Right lobe of liver (tissue), 6 donors: Measurements from ENCODE around the gene ALG14. TPM values are rescaled to one million over a fixed set of nuclear protein-coding genes. Genes with fewer than 3 reads are reported as not detected.
"Not testable (repeated sequence)": the region's sequence is repeated elsewhere in the genome, so short reads cannot be mapped to it uniquely, and the experiment has no call there.

Experiments
- ATAC-seq, 4 donors: fragments of 200-7000 bp; cut with Tn5 transposase; one replicate each; pipeline ENCODE4 v1.9.1; 2020; ENCODE audit warnings: mild to moderate bottlenecking in 4 of 4, moderate library complexity in 4 of 4
- DNase-seq, 3 donors: peaks; one replicate each; pipeline ENCODE4 v3.0.0-alpha.2; 2020
- H3K27ac ChIP-seq, 3 donors: fragments of 200-600 bp; one replicate each; pipeline ENCODE4 v1.8.0; 2022
- H3K27me3 ChIP-seq, 2 donors: fragments of 200-600 bp; one replicate each; pipeline ENCODE4 v1.8.0; 2022
- H3K36me3 ChIP-seq, 4 donors: fragments of 200-600 bp; sonication (generic) in 1 of 4; one replicate each; pipeline versions ENCODE4 v1.5.1 to v1.8.0; 2017 to 2022; ENCODE audit warnings: control low read depth in 1 of 4
- H3K4me1 ChIP-seq, 4 donors: fragments of 200-600 bp; sonication (generic) in 1 of 4; one replicate each; pipeline versions ENCODE4 v1.5.1 to v1.8.0; 2017 to 2022; ENCODE audit warnings: control low read depth in 1 of 4
- H3K4me3 ChIP-seq, 3 donors: fragments of 200-600 bp; one replicate each; pipeline ENCODE4 v1.8.0; 2022
- H3K9me3 ChIP-seq, 4 donors: fragments of 200-600 bp; sonication (generic) in 1 of 4; one replicate each; pipeline versions ENCODE4 v1.5.1 to v1.8.0; 2017 to 2022; ENCODE audit warnings: control low read depth in 1 of 4
- POLR2A ChIP-seq: fragments of 450-650 bp; IDR thresholded peaks from one replicate; pipeline ENCODE4 v1.6.1; 2017; ENCODE audit warnings: antibody characterized with exemption, mild to moderate bottlenecking
- WGBS: methylation state at CpG from one replicate; pipeline ENCODE4 v1.1.6; 2018; ENCODE audit warnings: low coverage, low lambda C conversion rate; ENCODE audit not compliant: insufficient coverage; ENCODE audit errors: missing lambda C conversion rate; 5-methylcytosine and 5-hydroxymethylcytosine counted together
- intact Hi-C, 2 donors: fragments of 100-400 bp; cut with DNase I; formaldehyde crosslinking; loops; one replicate each; pipeline versions ENCODE4 v1.11.2 to v1.14.1; 2022
- total RNA-seq, 6 experiments: library from RNA; depleted of rRNA in 2 of 6; stranded (reverse); fragments of >200 nt in 2 of 6; fragmentation: NEBNext Ultra II Directional in 3 of 6; extraction: Animal tissue kit (Norgen Biotek cat#: 25700) in 3 of 6; gene quantifications; one replicate each; pipeline versions ENCODE4 v1.1.0 to v1.2.4, GENCODE V29; 2016 to 2023
- TF ChIP-seq, protein P1 (sequence below), 4 donors: fragments of 200-600 bp in 3 of 4; fragments of 450-650 bp in 1 of 4; IDR thresholded peaks; one replicate each; pipeline versions ENCODE4 v1.5.1 to v1.8.0; 2016 to 2022; ENCODE audit warnings: antibody characterized with exemption in 4 of 4, mild to moderate bottlenecking in 2 of 4
- donor health status: DM: no; HTN: yes; CAD: no.
- donor health status: DM: no; HTN: no; CAD: no.
- donor health status: DM: no; HTN: no; CAD: no.
- donor health status: DM: no; HTN: yes; CAD: no.
- donor health status: DM: no; HTN: yes; CAD: no.

The ALG14 gene
- total RNA-seq, 6 experiments from 2014 or later = 1.5 to 8.3 (median 5.0) TPM

GRCh38 chr1:95023399-95024043 lies 49.2 kb downstream of the ALG14 start:
- Histone ChIP-seq H3K4me3 (no peak overlapping the region), H3K4me1 (no peaks in the 10 kb centered on the region), H3K9me3 (no peaks in the 10 kb centered on the region), H3K27ac (peak overlapping the region in 1 of 3 donors; percentile 44), H3K36me3 (peaks cover 0 to 8% (median 2%) of the 10 kb centered on the region in 4 donors), H3K27me3 (no peaks in the 10 kb centered on the region)
- WGBS = 90% methylated on average over 3 of the region's 3 CpGs
- TF ChIP-seq, protein P1, sequence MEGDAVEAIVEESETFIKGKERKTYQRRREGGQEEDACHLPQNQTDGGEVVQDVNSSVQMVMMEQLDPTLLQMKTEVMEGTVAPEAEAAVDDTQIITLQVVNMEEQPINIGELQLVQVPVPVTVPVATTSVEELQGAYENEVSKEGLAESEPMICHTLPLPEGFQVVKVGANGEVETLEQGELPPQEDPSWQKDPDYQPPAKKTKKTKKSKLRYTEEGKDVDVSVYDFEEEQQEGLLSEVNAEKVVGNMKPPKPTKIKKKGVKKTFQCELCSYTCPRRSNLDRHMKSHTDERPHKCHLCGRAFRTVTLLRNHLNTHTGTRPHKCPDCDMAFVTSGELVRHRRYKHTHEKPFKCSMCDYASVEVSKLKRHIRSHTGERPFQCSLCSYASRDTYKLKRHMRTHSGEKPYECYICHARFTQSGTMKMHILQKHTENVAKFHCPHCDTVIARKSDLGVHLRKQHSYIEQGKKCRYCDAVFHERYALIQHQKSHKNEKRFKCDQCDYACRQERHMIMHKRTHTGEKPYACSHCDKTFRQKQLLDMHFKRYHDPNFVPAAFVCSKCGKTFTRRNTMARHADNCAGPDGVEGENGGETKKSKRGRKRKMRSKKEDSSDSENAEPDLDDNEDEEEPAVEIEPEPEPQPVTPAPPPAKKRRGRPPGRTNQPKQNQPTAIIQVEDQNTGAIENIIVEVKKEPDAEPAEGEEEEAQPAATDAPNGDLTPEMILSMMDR (IDR thresholded peaks at IDR 0.05) = no peak
- TF ChIP-seq POLR2A = no peak
- DNase-seq (no peak), ATAC-seq (peak in 1 of 4 donors; percentile 65)
- intact Hi-C loops = no loop called here

DNA sequence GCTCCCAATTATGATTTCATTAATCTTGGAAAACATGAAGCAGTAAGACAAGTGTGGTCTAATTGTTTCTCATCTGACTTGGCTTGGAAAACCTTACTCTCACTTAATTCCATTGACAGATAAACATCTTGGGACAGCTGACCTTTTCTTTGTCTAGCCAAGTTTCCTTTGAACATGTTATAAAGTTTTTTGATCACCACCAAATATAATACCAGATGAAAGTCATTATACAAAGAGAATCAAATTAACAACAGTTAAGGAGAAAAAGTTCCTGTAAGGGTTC lies 50.2 kb downstream of the ALG14 start:
- intact Hi-C loops = no loop called here
- peaks cover 0 to 8% (median 2%) of the 10 kb centered on the region in 4 donors for H3K36me3 ChIP-seq
- H3K4me1 ChIP-seq = no peaks in the 10 kb centered on the region
- H3K9me3 ChIP-seq = no peaks in the 10 kb centered on the region
- TF ChIP-seq POLR2A = no peak
- TF ChIP-seq, protein P1 (IDR thresholded peaks at IDR 0.05) = no peak
- no peak for DNase-seq
- no peak overlapping the region for H3K4me3 ChIP-seq
- ATAC-seq = no peak
- no peaks in the 10 kb centered on the region for H3K27me3 ChIP-seq
- H3K27ac ChIP-seq = no peak overlapping the region

- Histone ChIP-seq H3K4me1 (no peaks in the 10 kb centered on the region), H3K36me3 (peaks cover 0 to 8% (median 2%) of the 10 kb centered on the region in 4 donors), H3K27me3 (no peaks in the 10 kb centered on the region), H3K9me3 (no peaks in the 10 kb centered on the region), H3K4me3 (no peak overlapping the region), H3K27ac (peak overlapping the region in 2 of 3 donors; percentile 3 to 38)
- ATAC-seq (no peak), DNase-seq (no peak)
- intact Hi-C loops = no loop called here
- TF ChIP-seq, protein P1 (IDR thresholded peaks at IDR 0.05) = no peak
- TF ChIP-seq POLR2A = no peak
- WGBS = 71% methylated on average over 6 of the region's 7 CpGs
Measured at GRCh38 chr1:95021805-95022643, 50.7 kb downstream of the ALG14 start.

- Histone ChIP-seq H3K9me3 (no peaks in the 10 kb centered on the region), H3K27me3 (no peaks in the 10 kb centered on the region), H3K27ac (no peak overlapping the region), H3K4me3 (no peak overlapping the region), H3K4me1 (no peaks in the 10 kb centered on the region), H3K36me3 (peaks cover 0 to 8% (median 0%) of the 10 kb centered on the region in 4 donors)
- intact Hi-C loops = no loop called here
- DNase-seq = no peak
- TF ChIP-seq POLR2A = no peak
- TF ChIP-seq, protein P1 (IDR thresholded peaks at IDR 0.05) = no peak
- ATAC-seq = no peak
- 84% methylated on average over 4 of the region's 4 CpGs for WGBS
Measured at GRCh38 chr1:95021119-95021518, 51.6 kb downstream of the ALG14 start.

- H3K27ac ChIP-seq, H3K36me3 ChIP-seq, DNase-seq, ATAC-seq, H3K4me1 ChIP-seq, intact Hi-C loops, H3K27me3 ChIP-seq, H3K4me3 ChIP-seq, H3K9me3 ChIP-seq: not testable (repeated sequence)
- 97% methylated on average over 6 of the region's 6 CpGs for WGBS
Measured at GRCh38 chr1:95019466-95019865, 53.3 kb downstream of the ALG14 start.
